Measurements from ENCODE around the gene ARID1B. TPM values are rescaled to one million over a fixed set of nuclear protein-coding genes. Genes with fewer than 3 reads are reported as not detected.

ARID1B gene
- total RNA-seq, 1 donor from 2014 or later: 223 TPM

GRCh38 chr6:157224178-157224950 lies 447.2 kb downstream of the ARID1B start:
- DNase-seq (ENCODE audit: low spot score): no peak

DNA sequence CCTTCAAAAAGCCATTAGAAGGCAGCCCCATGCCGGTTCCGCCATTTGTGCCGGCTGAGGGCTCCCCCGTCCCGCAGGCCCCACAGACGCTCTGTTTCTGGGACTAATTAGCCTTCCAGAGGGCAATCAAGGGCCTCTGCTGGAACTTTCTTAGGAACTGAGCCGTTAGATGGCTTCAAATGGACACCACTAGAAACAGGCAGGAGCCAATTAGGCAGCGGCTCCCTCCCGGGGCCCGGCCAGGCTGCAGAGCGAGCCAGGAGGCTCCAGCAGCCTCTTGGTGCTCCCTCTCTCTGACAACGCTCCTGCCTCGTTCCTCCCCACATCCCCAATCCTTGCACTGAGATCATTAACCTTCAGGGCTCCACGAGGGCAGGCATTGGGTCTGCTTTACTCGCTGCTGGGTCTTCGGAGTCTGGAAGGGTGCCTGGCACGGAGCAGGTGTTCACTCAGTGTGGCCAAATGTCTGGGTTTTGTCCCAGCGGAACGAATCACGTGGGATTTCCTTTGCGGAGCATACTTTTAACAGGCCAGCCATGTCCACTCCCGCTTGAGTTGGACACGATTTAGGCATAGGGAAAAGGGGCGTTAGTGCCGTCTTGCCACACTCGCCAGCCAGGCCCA lies 447.9 kb downstream of the ARID1B start:
- no peak for DNase-seq (ENCODE audit: low spot score)

- no peak for DNase-seq (ENCODE audit: low spot score)
These were observed 448.4 kb downstream of the ARID1B start for GRCh38 chr6:157225575-157225995.

- no peak for DNase-seq (ENCODE audit: low spot score)
These were observed 448.9 kb downstream of the ARID1B start for GRCh38 chr6:157226026-157226625.

DNA sequence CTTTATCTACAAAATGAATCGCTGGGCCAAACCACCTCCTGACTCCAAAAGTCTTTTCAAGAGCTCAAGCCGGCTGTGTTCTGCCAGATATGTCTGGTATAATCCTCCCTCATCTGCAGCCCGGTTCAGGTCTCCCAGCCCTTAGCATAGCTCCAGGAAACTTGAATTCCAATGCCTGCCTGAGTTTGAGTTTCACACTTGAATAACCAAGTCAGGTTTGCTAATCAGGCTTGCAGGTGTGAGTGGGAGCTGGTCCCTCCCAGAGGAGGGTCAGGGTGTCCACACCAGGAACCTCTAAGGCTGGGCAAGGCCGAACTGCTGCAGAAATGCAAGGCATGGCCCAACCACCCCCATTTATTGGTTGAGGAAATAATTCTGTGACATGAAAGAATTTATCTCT lies 449.6 kb downstream of the ARID1B start:
- DNase-seq (ENCODE audit: low spot score): no peak

GRCh38 chr6:157227202-157228166 lies 450.3 kb downstream of the ARID1B start:
- no peak for DNase-seq (ENCODE audit: low spot score)

DNA sequence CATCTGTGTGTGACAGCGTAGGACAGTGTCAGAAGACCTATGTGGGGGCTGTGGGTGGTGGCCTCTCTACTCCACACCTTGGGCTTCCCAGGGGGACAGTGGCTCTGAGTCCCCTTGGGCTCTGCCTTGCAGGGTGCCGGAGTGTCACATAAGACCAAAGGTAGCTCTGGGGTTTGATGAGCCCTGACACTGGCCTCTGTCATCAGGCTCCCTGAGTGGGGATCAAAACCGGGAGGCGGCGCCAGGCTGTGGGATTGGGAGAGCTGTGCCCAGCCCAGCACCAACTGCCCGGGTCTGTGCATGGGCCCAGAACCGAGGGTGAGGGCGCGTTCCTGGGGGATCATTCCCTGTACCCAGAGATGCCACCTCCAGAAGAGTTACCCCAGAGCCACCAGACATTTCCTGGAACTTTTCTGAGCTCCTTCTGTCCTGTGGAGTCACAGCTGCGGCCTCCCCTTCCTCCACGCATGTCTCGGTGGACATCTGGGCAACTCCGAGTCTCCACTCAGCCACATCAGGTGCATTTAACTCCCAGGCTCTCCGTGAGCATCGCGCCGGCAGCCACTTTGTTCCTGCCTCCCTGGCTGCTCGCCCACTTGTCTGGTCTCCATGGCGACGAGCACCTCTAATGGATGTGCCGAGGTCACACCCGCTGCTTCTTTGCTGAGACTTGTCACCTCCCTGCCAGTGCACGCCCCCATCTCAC lies 451.4 kb downstream of the ARID1B start:
- no peak for DNase-seq (ENCODE audit: low spot score)

DNA sequence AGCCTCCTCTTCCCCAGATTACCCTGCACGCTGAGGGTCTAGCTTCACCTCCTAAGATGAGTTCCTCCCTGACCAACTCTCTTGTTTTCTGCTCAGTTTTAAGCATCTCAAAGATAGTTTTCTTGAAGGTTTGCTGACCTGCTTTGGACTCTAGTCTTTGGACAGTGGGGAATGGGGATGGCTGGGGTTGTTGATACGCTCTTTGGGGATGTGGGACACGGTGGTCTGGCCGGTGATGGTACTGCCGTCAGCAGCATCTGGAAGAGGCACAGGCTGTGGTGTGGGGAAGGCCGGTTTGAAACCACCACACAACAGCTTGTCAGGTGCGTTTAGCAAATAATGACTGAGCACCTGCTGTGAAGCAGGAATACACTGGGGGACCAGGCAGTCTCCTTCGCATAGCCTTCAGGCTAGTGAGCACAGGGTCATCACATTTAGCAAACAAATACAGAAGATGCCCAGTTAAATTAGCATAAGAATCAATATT lies 452.0 kb downstream of the ARID1B start:
- no peak for DNase-seq (ENCODE audit: low spot score)

DNA sequence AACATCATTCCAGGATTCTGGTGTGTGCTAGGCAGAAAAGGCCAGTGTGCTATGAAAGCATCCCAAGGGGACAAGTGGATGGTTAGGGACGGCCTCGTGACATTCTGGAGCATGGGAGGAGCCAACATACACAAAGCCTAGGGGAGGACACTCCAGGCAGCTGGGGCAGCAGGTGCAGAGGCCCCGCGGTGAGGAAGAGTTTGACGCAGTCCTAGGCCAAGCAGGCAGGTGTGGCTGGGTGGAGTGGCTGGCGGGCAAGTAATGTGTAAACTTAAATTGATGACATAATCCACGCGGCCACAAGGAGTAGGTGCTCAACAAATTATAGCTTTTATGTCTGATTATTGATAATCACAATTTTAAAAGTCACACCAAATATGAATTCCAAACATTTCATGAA lies 452.5 kb downstream of the ARID1B start:
- DNase-seq (ENCODE audit: low spot score): no peak

DNA sequence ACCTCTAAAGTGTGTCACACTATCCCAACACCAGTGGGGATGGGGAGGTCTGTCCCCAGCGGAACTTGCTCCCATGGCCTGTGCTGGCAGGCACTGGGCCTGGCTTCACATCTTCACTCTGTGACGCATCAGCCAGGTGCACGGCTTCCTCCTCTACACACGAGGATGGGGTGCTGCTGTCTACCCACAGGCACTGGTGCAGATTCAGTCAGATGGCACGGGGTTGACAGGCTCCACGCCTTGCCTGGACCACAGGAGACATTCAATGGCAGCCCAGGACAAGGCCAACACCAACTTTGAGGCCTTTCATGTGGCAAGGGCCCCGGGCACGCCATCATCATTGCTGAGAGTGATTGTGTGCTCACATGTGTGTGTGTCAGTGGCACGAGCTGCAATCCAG lies 453.7 kb downstream of the ARID1B start:
- no peak for DNase-seq (ENCODE audit: low spot score)

DNA sequence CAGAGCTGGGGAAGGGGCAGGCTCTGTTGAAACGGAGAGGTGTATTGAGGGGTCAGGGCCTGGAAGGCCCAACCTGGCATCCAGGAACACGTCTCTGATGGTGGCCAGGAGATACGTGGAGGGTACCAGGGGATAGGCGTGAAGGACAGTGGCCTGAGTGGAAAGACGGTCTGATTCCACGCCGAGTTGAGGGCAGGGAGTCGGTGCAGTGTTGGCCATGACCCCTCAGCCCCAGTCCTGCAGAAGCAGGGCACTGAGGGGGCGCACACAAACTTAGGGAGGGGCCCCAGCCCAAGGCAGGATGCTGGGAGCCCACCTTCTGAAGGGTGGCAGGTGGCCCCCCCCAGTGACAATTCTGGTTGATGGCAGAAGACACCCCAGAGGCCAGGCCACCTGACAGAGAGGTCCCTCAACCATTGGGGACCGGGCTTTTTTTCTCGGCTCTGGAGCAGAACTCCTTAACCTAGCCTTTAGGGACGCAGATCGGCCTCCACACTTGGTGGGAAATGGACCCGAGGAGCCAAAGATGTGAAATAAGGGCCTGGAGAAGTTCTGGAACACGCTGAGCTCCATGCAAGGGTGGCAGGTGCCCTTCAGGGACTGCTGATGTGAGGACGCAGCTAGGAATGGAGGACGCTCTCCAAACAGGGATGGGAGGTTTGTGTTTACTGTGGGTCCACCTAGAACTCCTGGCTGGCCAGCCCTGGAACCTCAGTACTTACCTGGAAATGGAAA lies 455.1 kb downstream of the ARID1B start:
- DNase-seq (ENCODE audit: low spot score): no peak

DNA sequence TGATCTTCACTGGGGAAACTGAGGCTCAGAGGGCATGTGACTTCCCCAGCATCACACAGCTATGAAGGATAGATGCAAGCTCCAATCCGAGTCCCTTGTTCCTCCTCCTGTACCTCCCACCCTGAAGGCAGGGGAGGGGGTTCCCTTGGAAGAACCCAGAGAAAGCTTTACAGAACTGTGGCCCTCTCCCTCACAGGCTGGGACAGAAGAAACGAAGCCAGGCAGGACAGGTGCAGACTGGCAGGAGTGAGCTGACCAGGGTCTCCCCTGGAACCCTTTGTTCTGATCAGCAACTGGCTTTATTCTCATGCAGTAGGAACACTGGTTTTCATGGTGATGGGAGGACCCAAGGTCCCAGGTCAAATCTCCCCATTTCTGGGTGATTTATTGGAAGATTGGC lies 456.0 kb downstream of the ARID1B start:
- no peak for DNase-seq (ENCODE audit: low spot score)

- no peak for DNase-seq (ENCODE audit: low spot score)
These were observed 456.5 kb downstream of the ARID1B start for GRCh38 chr6:157233686-157234085.

DNA sequence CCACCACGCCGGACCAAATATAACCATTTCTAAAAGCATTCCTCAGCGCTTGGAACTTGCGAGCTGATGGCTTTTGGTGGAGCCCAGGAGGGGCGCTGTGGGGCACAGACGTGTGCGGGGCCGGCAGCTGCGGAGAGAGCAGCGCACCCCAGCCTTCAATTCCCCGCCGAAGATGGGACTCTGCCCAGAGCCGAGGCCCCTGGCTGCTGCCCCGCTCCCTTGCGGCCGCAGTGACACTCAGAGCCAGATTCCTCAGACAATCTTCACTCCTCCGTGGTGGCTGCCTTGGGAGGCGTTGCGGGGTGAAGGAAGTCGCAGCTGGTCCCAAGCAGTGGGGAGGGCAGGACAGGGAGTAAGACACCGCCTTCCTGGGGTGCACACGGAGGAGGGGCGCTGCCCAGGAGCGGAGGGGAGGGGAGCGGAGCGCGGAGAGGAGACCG lies 458.4 kb downstream of the ARID1B start:
- DNase-seq (ENCODE audit: low spot score): peak; percentile 69

- DNase-seq (ENCODE audit: low spot score): no peak
These were observed 459.0 kb downstream of the ARID1B start for GRCh38 chr6:157236040-157236725.

GRCh38 chr6:157238346-157238745 lies 461.2 kb downstream of the ARID1B start:
- no peak for DNase-seq (ENCODE audit: low spot score)

- no peak for DNase-seq (ENCODE audit: low spot score)
These were observed 462.0 kb downstream of the ARID1B start for GRCh38 chr6:157239148-157239547.

- no peak for DNase-seq (ENCODE audit: low spot score)
These were observed 462.5 kb downstream of the ARID1B start for GRCh38 chr6:157239671-157240058.

GRCh38 chr6:157240059-157240959 lies 463.1 kb downstream of the ARID1B start:
- DNase-seq (ENCODE audit: low spot score): peak; percentile 85
